Hepatocyte (in vitro differentiated cells): Measurements from ENCODE around the gene SDF2. TPM values are rescaled to one million over a fixed set of nuclear protein-coding genes. Genes with fewer than 3 reads are reported as not detected.

Source experiments
- DNase-seq: peaks from one replicate; pipeline ENCODE4 v3.0.0-alpha.2; 2016; ENCODE audit warnings: low spot score
- H2AFZ ChIP-seq: fragments of 200-600 bp; sonication (generic); 2 replicates; pipeline ENCODE4 v1.6.0; 2016; ENCODE audit warnings: antibody characterized with exemption, mild to moderate bottlenecking
- H3K27ac ChIP-seq: fragments of 200-600 bp; sonication (generic); 2 replicates; pipeline ENCODE4 v1.5.1; 2016; ENCODE audit warnings: mild to moderate bottlenecking
- H3K27me3 ChIP-seq: fragments of 200-600 bp; sonication (generic); 2 replicates; pipeline ENCODE4 v1.6.1; 2016
- H3K36me3 ChIP-seq: fragments of 200-600 bp; sonication (generic); replicated peaks from 2 replicates; pipeline ENCODE4 v1.5.1; 2016; ENCODE audit warnings: low read depth; ENCODE audit not compliant: insufficient read depth
- H3K4me1 ChIP-seq: fragments of 200-600 bp; sonication (generic); 2 replicates; pipeline ENCODE4 v1.5.1; 2016; ENCODE audit warnings: mild to moderate bottlenecking, moderate library complexity; ENCODE audit not compliant: insufficient read depth
- H3K4me2 ChIP-seq: fragments of 200-600 bp; sonication (generic); 2 replicates; pipeline ENCODE4 v1.6.0; 2016
- H3K4me3 ChIP-seq: fragments of 200-600 bp; sonication (generic); 2 replicates; pipeline ENCODE4 v1.5.1; 2016; ENCODE audit warnings: mild to moderate bottlenecking
- H3K79me2 ChIP-seq: fragments of 200-600 bp; sonication (generic); 2 replicates; pipeline ENCODE4 v1.6.0; 2017; ENCODE audit warnings: mild to moderate bottlenecking
- H3K9me2 ChIP-seq: fragments of 200-600 bp; sonication (generic); replicated peaks from 2 replicates; pipeline ENCODE4 v1.6.0; 2017; ENCODE audit warnings: mild to moderate bottlenecking; ENCODE audit not compliant: insufficient read depth
- H3K9me3 ChIP-seq: fragments of 200-600 bp; sonication (generic); 2 replicates; pipeline ENCODE4 v1.5.1; 2016; ENCODE audit warnings: low read depth, mild to moderate bottlenecking
- H4K20me1 ChIP-seq: fragments of 200-600 bp; sonication (generic); 2 replicates; pipeline ENCODE4 v1.6.0; 2016; ENCODE audit warnings: mild to moderate bottlenecking; ENCODE audit not compliant: insufficient read depth, poor library complexity, severe bottlenecking
- EZH2 ChIP-seq: fragments of 200-600 bp; sonication (generic); IDR thresholded peaks from 2 replicates; pipeline ENCODE4 v1.6.1; 2016; ENCODE audit warnings: antibody characterized with exemption, mild to moderate bottlenecking, borderline replicate concordance
- EZH2phosphoT487 ChIP-seq: fragments of 200-600 bp; sonication (generic); IDR thresholded peaks from one replicate; pipeline ENCODE4 v1.6.1; 2018; ENCODE audit warnings: antibody characterized with exemption, mild to moderate bottlenecking, low read depth, moderate library complexity; ENCODE audit not compliant: unreplicated experiment, severe bottlenecking
- WGBS: methylation state at CpG from one replicate; pipeline ENCODE4 v1.1.6; 2016; ENCODE audit warnings: low lambda C conversion rate; ENCODE audit errors: missing lambda C conversion rate; 5-methylcytosine and 5-hydroxymethylcytosine counted together
- polyA plus RNA-seq: library from polyadenylated mRNA; unstranded; fragments of >200 nt; fragmentation: Nextera tagmentation; extraction: Ambion mirVana; gene quantifications from 2 replicates; pipeline ENCODE4 v1.2.1, GENCODE V29; 2016
- total RNA-seq: library from RNA; depleted of rRNA; stranded (reverse); fragments of >200 nt; gene quantifications from 2 replicates; pipeline ENCODE4 v1.2.3, GENCODE V29; 2014
- TF ChIP-seq, protein P1 (sequence below): fragments of 200-600 bp; sonication (generic); IDR thresholded peaks from 2 replicates; pipeline ENCODE4 v1.5.1; 2016; ENCODE audit warnings: antibody characterized with exemption, mild to moderate bottlenecking; ENCODE audit not compliant: poor library complexity

The SDF2 gene
- total and polyA plus RNA-seq, 2 experiments from 2014 or later = 78.6 to 148 TPM

DNA sequence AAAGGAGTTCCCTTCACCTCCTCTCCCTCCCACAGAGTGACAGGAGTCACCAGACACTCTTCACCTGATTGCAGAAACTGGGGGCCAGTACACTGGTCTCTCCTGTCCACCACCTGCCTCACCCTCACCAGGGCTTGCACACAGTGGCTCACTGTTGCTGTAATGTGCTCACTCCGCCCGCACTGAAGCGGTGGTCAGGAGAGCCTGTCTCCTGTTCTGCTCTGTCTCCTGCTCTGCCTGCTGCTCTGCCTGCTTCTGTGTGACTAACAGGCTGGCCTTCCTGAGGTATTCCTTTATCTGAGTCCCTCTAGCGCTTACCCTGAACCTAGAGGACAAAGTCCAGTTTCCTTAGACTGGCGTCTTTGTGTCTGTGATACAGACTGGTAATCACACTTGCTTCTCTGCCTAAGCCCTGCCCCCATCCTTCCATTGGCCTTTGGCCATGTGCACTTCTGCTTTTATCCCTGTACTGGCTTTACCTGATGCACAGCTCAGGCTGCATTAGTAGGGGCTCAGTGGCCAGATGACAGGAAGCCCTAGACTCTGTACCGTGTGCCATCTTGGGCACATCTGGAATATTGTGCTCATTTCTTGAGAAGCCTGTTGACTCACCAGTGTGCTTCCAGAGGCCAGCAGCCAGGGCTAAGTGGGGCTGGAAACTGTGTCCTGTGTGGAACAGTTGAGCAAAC, 36.7 kb upstream of the SDF2 start:
- TF ChIP-seq, protein P1, sequence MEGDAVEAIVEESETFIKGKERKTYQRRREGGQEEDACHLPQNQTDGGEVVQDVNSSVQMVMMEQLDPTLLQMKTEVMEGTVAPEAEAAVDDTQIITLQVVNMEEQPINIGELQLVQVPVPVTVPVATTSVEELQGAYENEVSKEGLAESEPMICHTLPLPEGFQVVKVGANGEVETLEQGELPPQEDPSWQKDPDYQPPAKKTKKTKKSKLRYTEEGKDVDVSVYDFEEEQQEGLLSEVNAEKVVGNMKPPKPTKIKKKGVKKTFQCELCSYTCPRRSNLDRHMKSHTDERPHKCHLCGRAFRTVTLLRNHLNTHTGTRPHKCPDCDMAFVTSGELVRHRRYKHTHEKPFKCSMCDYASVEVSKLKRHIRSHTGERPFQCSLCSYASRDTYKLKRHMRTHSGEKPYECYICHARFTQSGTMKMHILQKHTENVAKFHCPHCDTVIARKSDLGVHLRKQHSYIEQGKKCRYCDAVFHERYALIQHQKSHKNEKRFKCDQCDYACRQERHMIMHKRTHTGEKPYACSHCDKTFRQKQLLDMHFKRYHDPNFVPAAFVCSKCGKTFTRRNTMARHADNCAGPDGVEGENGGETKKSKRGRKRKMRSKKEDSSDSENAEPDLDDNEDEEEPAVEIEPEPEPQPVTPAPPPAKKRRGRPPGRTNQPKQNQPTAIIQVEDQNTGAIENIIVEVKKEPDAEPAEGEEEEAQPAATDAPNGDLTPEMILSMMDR = no peak
- no peak for TF ChIP-seq EZH2
- DNase-seq = peak; percentile 89
- Histone ChIP-seq H3K79me2 (no peaks in the 10 kb centered on the region), H3K36me3 (no peaks in the 10 kb centered on the region), H3K4me1 (peaks cover 28% of the 10 kb centered on the region), H3K4me3 (no peak overlapping the region), H2AFZ (no peak overlapping the region), H3K9me2 (no peaks in the 10 kb centered on the region), H4K20me1 (no peaks in the 10 kb centered on the region), H3K4me2 (peak overlapping the region; percentile 52), H3K27ac (peak overlapping the region; percentile 91), H3K9me3 (no peaks in the 10 kb centered on the region), H3K27me3 (no peaks in the 10 kb centered on the region)
- WGBS = 51% methylated on average over 6 of the region's 6 CpGs

GRCh38 chr17:28693869-28694268, 32.2 kb upstream of the SDF2 start:
- Histone ChIP-seq H3K4me1 (peaks cover 17% of the 10 kb centered on the region), H2AFZ (no peak overlapping the region), H3K27ac (no peak overlapping the region), H3K9me2 (no peaks in the 10 kb centered on the region), H3K27me3 (no peaks in the 10 kb centered on the region), H3K36me3 (no peaks in the 10 kb centered on the region), H3K4me3 (no peak overlapping the region), H3K9me3 (no peaks in the 10 kb centered on the region), H3K4me2 (no peak overlapping the region), H3K79me2 (no peaks in the 10 kb centered on the region), H4K20me1 (no peaks in the 10 kb centered on the region)
- WGBS = 96% methylated on average over 1 of the region's 1 CpG
- no peak for DNase-seq
- TF ChIP-seq, protein P1 = no peak
- TF ChIP-seq EZH2 = no peak
- TF ChIP-seq EZH2phosphoT487 = no peak

- Histone ChIP-seq H3K79me2 (no peaks in the 10 kb centered on the region), H3K9me3 (no peaks in the 10 kb centered on the region), H3K9me2 (no peaks in the 10 kb centered on the region), H3K36me3 (no peaks in the 10 kb centered on the region), H4K20me1 (no peaks in the 10 kb centered on the region), H3K27ac (no peak overlapping the region), H3K4me2 (no peak overlapping the region), H2AFZ (no peak overlapping the region), H3K4me1 (no peaks in the 10 kb centered on the region), H3K27me3 (no peaks in the 10 kb centered on the region), H3K4me3 (no peak overlapping the region)
- no peak for DNase-seq
- WGBS = 97% methylated on average over 3 of the region's 3 CpGs
- TF ChIP-seq, protein P1 = no peak
- TF ChIP-seq EZH2phosphoT487 (no peak), EZH2 (no peak)
Observed at GRCh38 chr17:28689011-28689410, 27.3 kb upstream of the SDF2 start.
